BE2C (cell line): ENCODE results near the gene REEP2.

Source experiments
- DNase-seq: peaks from one replicate; pipeline ENCODE4 v3.0.0-alpha.2; 2020
- H3K27me3 ChIP-seq: fragments of 250-450 bp; sonication (Bioruptor Pico); 2 replicates; pipeline ENCODE4 v1.5.1; 2020; ENCODE audit warnings: mild to moderate bottlenecking
- H3K36me3 ChIP-seq: fragments of 250-450 bp; sonication (Bioruptor Pico); 2 replicates; pipeline ENCODE4 v1.5.1; 2020; ENCODE audit warnings: mild to moderate bottlenecking
- H3K4me1 ChIP-seq: fragments of 250-450 bp; sonication (Bioruptor Pico); 2 replicates; pipeline ENCODE4 v1.5.1; 2020
- H3K4me3 ChIP-seq: 2 replicates; pipeline ENCODE4 v1.5.1; 2011; ENCODE audit warnings: low read depth, low read length
- H3K9me3 ChIP-seq: fragments of 250-450 bp; sonication (Bioruptor Pico); 2 replicates; pipeline ENCODE4 v1.5.1; 2020
- CTCF ChIP-seq: IDR thresholded peaks from 2 replicates; pipeline ENCODE4 v1.5.1; 2012; ENCODE audit warnings: mild to moderate bottlenecking, low read depth, low read length

REEP2 gene

GRCh38 chr5:138445547-138446271, 6.9 kb downstream of the REEP2 start:
- H3K9me3 ChIP-seq = no peaks in the 10 kb centered on the region
- DNase-seq = no peak
- no peak for TF ChIP-seq CTCF
- H3K4me3 ChIP-seq = no peak overlapping the region
- H3K36me3 ChIP-seq = no peaks in the 10 kb centered on the region
- peaks cover 12% of the 10 kb centered on the region for H3K4me1 ChIP-seq
- H3K27me3 ChIP-seq = no peaks in the 10 kb centered on the region

GRCh38 chr5:138448070-138448469, 9.2 kb downstream of the REEP2 start:
- no peak for TF ChIP-seq CTCF
- Histone ChIP-seq H3K36me3 (no peaks in the 10 kb centered on the region), H3K9me3 (no peaks in the 10 kb centered on the region), H3K27me3 (no peaks in the 10 kb centered on the region), H3K4me3 (no peak overlapping the region), H3K4me1 (peaks cover 12% of the 10 kb centered on the region)
- no peak for DNase-seq

- H3K27me3 ChIP-seq = no peaks in the 10 kb centered on the region
- no peaks in the 10 kb centered on the region for H3K36me3 ChIP-seq
- DNase-seq = no peak
- no peak for TF ChIP-seq CTCF
- H3K4me3 ChIP-seq = no peak overlapping the region
- no peaks in the 10 kb centered on the region for H3K9me3 ChIP-seq
- peaks cover 12% of the 10 kb centered on the region for H3K4me1 ChIP-seq
Measured at GRCh38 chr5:138448481-138449398, 9.9 kb downstream of the REEP2 start.

GRCh38 chr5:138449501-138450239, 10.8 kb downstream of the REEP2 start:
- H3K4me3 ChIP-seq = peak overlapping the region; percentile 29
- no peaks in the 10 kb centered on the region for H3K9me3 ChIP-seq
- peak; percentile 92 for TF ChIP-seq CTCF
- H3K27me3 ChIP-seq = no peaks in the 10 kb centered on the region
- H3K4me1 ChIP-seq = peaks cover 12% of the 10 kb centered on the region
- DNase-seq = peak; percentile 92
- H3K36me3 ChIP-seq = no peaks in the 10 kb centered on the region

- no peaks in the 10 kb centered on the region for H3K36me3 ChIP-seq
- no peaks in the 10 kb centered on the region for H3K9me3 ChIP-seq
- TF ChIP-seq CTCF = no peak
- no peaks in the 10 kb centered on the region for H3K27me3 ChIP-seq
- H3K4me1 ChIP-seq = peaks cover 12% of the 10 kb centered on the region
- H3K4me3 ChIP-seq = no peak overlapping the region
- no peak for DNase-seq
Measured at GRCh38 chr5:138450971-138451370, 12.1 kb downstream of the REEP2 start.
